ENCODE measurements around the gene BCL2L1.

Gene BCL2L1

GRCh38 chr20:31712564-31713311 is 9.9 kb downstream of the BCL2L1 start:
- Histone ChIP-seq H3K4me3 (ENCODE audit: low read length) (peak overlapping the region; percentile 60), H3K36me3 (ENCODE audit: insufficient read depth, low read length) (peaks cover 81% of the 10 kb centered on the region), H3K9ac (ENCODE audit: low read depth, low read length) (peak overlapping the region; percentile 88), H3K4me1 (ENCODE audit: control insufficient read depth, insufficient read depth, low read length) (peaks cover 81% of the 10 kb centered on the region), H3K9me3 (replicated peaks; ENCODE audit: low read length) (no peaks in the 10 kb centered on the region), H3K4me2 (ENCODE audit: low read length) (peak overlapping the region; percentile 82), H3K27me3 (ENCODE audit: control insufficient read depth, insufficient read depth, low read length) (no peaks in the 10 kb centered on the region)

DNA sequence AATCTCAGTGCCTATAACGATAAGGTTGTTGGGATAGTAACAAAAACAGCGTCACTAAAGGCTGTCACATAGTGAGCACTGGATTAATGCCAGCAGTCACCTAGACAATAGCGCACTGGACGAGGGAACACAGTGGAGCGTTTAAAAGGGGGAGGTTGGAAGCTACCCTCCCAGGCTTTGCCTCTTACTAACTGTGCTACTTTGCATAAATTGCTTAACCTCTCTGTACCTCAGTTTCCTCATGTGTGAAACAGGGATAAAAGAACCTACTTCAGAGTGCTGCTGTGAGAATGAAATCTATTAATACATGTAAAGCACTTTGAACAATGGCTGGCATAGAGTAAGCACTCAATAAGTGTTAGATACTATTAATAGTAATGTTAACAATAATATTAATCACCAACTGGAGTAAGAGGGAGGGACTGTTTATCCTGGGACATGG is 10.5 kb downstream of the BCL2L1 start:
- peaks cover 79% of the 10 kb centered on the region for H3K36me3 ChIP-seq (ENCODE audit: insufficient read depth, low read length)
- no peaks in the 10 kb centered on the region for H3K9me3 ChIP-seq (replicated peaks; ENCODE audit: low read length)
- peak overlapping the region; percentile 82 for H3K4me2 ChIP-seq (ENCODE audit: low read length)
- peaks cover 75% of the 10 kb centered on the region for H3K4me1 ChIP-seq (ENCODE audit: control insufficient read depth, insufficient read depth, low read length)
- H3K9ac ChIP-seq (ENCODE audit: low read depth, low read length) = peak overlapping the region; percentile 88
- H3K4me3 ChIP-seq (ENCODE audit: low read length) = peak overlapping the region; percentile 60
- H3K27me3 ChIP-seq (ENCODE audit: control insufficient read depth, insufficient read depth, low read length) = no peaks in the 10 kb centered on the region

DNA sequence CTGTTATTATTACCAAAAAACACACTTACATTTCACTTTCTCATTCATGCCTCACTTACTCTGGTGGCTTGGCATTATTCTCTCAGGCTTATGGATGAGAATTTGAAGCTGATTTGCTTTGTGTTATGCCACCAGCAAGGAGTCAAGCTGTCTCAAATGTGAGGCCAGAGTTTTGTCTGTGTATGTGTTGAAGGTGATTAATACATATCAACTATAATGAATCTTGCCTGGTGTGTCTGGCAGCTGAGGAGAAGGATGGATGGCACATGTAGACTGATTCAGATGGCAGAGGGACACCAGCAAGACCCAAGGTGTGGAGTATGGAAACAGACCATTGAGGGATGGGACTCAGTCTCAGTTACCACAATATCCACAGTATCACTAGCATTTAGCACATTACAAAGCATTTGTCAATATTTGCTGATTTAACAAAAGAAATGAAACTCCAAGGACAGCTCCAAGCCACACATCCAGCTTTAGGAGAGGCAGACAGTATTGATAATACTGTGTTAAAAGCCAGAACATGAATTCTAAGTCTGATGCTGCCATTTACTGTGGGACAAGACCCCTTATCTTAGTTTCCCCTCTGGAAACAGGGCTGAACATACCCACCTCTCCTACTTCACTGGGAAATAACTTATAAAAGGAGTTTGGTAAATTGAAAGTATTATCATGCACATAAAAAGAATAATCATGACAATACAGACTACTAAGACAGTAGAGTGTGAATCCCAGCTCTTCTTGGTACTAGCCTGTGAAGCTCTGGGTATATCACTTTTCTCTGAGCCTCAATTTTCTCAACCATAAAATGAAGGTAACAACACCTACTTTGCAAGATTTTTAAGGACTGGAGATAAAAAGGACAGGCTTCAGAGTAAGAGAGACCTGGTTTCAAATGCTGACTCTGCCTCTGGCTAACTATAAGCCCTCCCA is 11.2 kb downstream of the BCL2L1 start:
- Histone ChIP-seq H3K9me3 (replicated peaks; ENCODE audit: low read length) (no peaks in the 10 kb centered on the region), H3K4me1 (ENCODE audit: control insufficient read depth, insufficient read depth, low read length) (peaks cover 71% of the 10 kb centered on the region), H3K4me2 (ENCODE audit: low read length) (peak overlapping the region; percentile 82), H3K36me3 (ENCODE audit: insufficient read depth, low read length) (peaks cover 79% of the 10 kb centered on the region), H3K4me3 (ENCODE audit: low read length) (peak overlapping the region; percentile 60), H3K27me3 (ENCODE audit: control insufficient read depth, insufficient read depth, low read length) (no peaks in the 10 kb centered on the region), H3K9ac (ENCODE audit: low read depth, low read length) (peak overlapping the region; percentile 88)

DNA sequence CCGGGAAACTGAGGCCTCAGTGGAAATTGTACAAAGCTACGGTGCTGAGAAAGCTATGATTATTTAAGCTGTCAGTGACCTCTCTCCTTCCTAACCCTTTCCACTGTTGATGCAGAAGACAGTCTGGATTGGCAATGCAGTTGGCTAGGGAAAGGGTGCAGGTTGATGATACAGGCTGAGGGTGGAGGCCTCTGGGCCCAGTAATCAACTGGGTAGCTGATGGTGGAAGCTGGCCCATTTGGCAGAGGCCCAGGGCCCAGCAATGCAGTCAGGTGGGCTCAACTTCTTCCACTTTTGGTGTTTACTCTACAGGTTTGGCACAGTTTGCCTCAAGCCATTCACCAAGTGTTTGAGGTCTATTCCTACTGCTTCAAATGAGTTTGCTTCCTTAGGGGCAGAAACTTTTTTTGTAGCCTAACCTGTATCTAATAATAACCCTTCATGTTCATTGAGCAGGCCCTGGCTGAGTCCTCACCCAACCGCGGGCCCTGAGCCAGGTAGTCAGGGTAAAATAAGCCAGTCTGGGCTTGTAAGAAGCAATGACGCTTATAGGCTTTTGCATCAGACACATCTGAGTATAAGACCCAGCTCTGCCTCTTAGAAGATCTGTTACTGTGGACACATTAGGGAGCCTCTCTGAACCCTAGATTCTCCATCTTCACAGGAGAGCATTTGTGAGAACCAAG is 12.1 kb downstream of the BCL2L1 start:
- peaks cover 73% of the 10 kb centered on the region for H3K4me1 ChIP-seq (ENCODE audit: control insufficient read depth, insufficient read depth, low read length)
- H3K36me3 ChIP-seq (ENCODE audit: insufficient read depth, low read length) = peaks cover 80% of the 10 kb centered on the region
- no peaks in the 10 kb centered on the region for H3K27me3 ChIP-seq (ENCODE audit: control insufficient read depth, insufficient read depth, low read length)

DNA sequence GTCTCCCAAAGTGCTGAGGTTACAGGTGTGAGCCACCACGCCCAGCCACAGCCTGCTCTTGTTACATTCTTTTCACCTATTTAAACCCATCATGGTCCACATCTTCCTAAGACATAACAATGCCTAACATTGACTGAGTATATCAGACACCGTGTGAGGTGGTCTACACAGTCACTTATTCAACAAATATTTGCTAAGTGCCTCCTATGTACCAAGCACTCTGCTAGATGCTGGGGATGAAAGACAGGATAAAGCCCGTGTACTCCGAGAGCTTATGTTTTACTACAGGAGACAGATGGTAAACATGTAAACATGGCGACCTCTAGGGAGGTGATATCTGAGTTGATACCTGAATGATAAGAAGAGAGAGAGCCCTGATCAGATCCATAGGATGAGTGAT is 12.7 kb downstream of the BCL2L1 start:
- Histone ChIP-seq H3K4me2 (ENCODE audit: low read length) (no peak overlapping the region), H3K4me1 (ENCODE audit: control insufficient read depth, insufficient read depth, low read length) (peaks cover 74% of the 10 kb centered on the region), H3K9me3 (replicated peaks; ENCODE audit: low read length) (no peaks in the 10 kb centered on the region), H3K27me3 (ENCODE audit: control insufficient read depth, insufficient read depth, low read length) (no peaks in the 10 kb centered on the region), H3K4me3 (ENCODE audit: low read length) (no peak overlapping the region), H3K36me3 (ENCODE audit: insufficient read depth, low read length) (peaks cover 82% of the 10 kb centered on the region), H3K9ac (ENCODE audit: low read depth, low read length) (no peak overlapping the region)

More for the DNA sequence above, 12.1 kb downstream of the BCL2L1 start:
- Histone ChIP-seq H3K9me3 (replicated peaks; ENCODE audit: low read length) (no peaks in the 10 kb centered on the region), H3K9ac (ENCODE audit: low read depth, low read length) (peak overlapping the region; percentile 88), H3K4me2 (ENCODE audit: low read length) (no peak overlapping the region), H3K4me3 (ENCODE audit: low read length) (no peak overlapping the region)

GRCh38 chr20:31708736-31709534 is 13.7 kb downstream of the BCL2L1 start:
- Histone ChIP-seq H3K4me3 (ENCODE audit: low read length) (no peak overlapping the region), H3K4me2 (ENCODE audit: low read length) (no peak overlapping the region), H3K9ac (ENCODE audit: low read depth, low read length) (no peak overlapping the region), H3K9me3 (replicated peaks; ENCODE audit: low read length) (no peaks in the 10 kb centered on the region), H3K27me3 (ENCODE audit: control insufficient read depth, insufficient read depth, low read length) (no peaks in the 10 kb centered on the region), H3K4me1 (ENCODE audit: control insufficient read depth, insufficient read depth, low read length) (peaks cover 73% of the 10 kb centered on the region), H3K36me3 (ENCODE audit: insufficient read depth, low read length) (peaks cover 82% of the 10 kb centered on the region)

DNA sequence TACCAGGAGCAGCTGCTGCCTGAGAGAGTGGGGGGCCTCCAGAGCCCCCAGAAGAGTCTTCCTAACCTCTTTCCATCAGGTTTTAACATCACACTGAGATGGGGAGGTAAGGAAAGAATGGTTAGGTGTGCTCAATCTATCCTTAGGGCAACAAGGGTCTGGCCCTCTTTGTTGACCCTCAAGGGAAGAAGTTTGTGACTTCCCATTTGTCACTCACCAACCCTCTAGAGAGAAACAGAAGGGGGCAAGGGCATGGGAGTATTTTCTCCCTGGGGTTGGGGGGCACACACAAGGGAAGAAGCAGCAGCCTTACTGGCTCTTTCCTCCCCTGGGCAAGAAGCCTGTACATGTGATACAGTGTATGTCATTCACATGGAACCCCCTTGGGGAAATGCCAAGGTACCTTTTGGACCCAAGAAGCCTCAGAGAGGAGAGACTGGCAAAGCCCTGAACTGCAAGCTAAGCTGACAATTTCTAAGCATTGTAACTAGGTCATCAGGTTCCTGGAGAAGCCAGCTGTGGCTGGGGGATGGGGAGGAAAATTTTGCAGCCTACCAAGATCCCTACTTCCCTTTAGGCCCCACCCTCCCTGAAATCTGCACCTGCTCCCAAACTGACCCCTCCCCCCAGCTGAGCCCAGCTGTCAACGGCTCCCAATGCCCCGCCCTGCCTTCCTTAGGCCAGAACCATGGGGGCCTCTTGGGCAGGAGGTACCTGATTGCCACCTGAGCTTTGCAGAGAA is 14.5 kb downstream of the BCL2L1 start:
- Histone ChIP-seq H3K4me2 (ENCODE audit: low read length) (no peak overlapping the region), H3K9ac (ENCODE audit: low read depth, low read length) (no peak overlapping the region), H3K27me3 (ENCODE audit: control insufficient read depth, insufficient read depth, low read length) (no peaks in the 10 kb centered on the region), H3K9me3 (replicated peaks; ENCODE audit: low read length) (no peaks in the 10 kb centered on the region), H3K4me3 (ENCODE audit: low read length) (no peak overlapping the region), H3K4me1 (ENCODE audit: control insufficient read depth, insufficient read depth, low read length) (peaks cover 65% of the 10 kb centered on the region), H3K36me3 (ENCODE audit: insufficient read depth, low read length) (peaks cover 77% of the 10 kb centered on the region)

- Histone ChIP-seq H3K27me3 (ENCODE audit: control insufficient read depth, insufficient read depth, low read length) (no peaks in the 10 kb centered on the region), H3K4me2 (ENCODE audit: low read length) (no peak overlapping the region), H3K9ac (ENCODE audit: low read depth, low read length) (no peak overlapping the region), H3K36me3 (ENCODE audit: insufficient read depth, low read length) (peaks cover 73% of the 10 kb centered on the region), H3K4me1 (ENCODE audit: control insufficient read depth, insufficient read depth, low read length) (peaks cover 56% of the 10 kb centered on the region), H3K9me3 (replicated peaks; ENCODE audit: low read length) (no peaks in the 10 kb centered on the region), H3K4me3 (ENCODE audit: low read length) (no peak overlapping the region)
Observed at GRCh38 chr20:31707258-31707615, 15.4 kb downstream of the BCL2L1 start.

DNA sequence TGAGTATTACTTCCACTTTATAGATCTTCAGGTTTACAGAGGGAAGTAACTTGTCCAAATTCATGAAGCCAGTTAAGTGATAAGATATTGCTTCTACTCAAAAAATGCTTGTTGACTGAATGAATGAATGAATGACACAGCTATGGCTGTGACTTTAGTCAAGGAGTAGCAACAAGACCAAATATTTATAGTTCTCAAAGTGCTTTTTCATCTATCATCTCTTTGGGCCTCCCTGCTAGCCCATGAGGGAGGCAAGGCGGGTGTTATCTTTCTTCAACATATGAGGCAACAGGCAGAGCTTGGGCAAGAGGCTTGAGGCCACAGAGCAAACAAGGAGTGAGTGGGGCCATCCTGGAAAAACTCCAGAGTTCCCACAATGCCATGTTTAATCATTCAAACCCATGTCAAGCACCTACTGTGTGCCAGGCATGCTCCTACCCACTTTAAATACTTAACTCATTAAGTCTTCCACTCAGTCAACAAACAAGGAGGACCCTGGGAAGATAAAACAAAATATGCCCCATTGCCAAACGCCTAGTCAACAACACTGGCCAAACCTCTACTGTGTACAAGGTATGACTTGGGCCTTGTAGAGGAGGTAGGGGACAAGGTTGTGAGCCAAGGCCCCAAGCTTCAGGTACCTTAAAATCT is 15.9 kb downstream of the BCL2L1 start:
- Histone ChIP-seq H3K36me3 (ENCODE audit: insufficient read depth, low read length) (peaks cover 72% of the 10 kb centered on the region), H3K27me3 (ENCODE audit: control insufficient read depth, insufficient read depth, low read length) (no peaks in the 10 kb centered on the region)

More for the DNA sequence above, 15.9 kb downstream of the BCL2L1 start:
- H3K9ac ChIP-seq (ENCODE audit: low read depth, low read length) = no peak overlapping the region
- peaks cover 54% of the 10 kb centered on the region for H3K4me1 ChIP-seq (ENCODE audit: control insufficient read depth, insufficient read depth, low read length)
- no peaks in the 10 kb centered on the region for H3K9me3 ChIP-seq (replicated peaks; ENCODE audit: low read length)
- no peak overlapping the region for H3K4me2 ChIP-seq (ENCODE audit: low read length)
- H3K4me3 ChIP-seq (ENCODE audit: low read length) = no peak overlapping the region
